ENCODE data around the gene CAMTA1.

The CAMTA1 gene

GRCh38 chr1:7358425-7358824 is 573.2 kb downstream of the CAMTA1 start:
- Histone ChIP-seq H3K27ac (ENCODE audit: low read length) (no peak overlapping the region), H2AFZ (ENCODE audit: low read depth, low read length) (no peak overlapping the region)
- DNase-seq, result no peak

GRCh38 chr1:7360526-7360925 is 575.3 kb downstream of the CAMTA1 start:
- no peaks in the 10 kb centered on the region for H3K9me3 ChIP-seq (ENCODE audit: insufficient read depth, low read length, severe bottlenecking)
- no peak for ATAC-seq (ENCODE audit: insufficient read depth, low read depth)
- H3K4me2 ChIP-seq (ENCODE audit: insufficient read depth, low read length), result no peak overlapping the region
- H3K79me2 ChIP-seq (ENCODE audit: insufficient read depth, low read length), result no peaks in the 10 kb centered on the region
- no peaks in the 10 kb centered on the region for H3K4me1 ChIP-seq (ENCODE audit: insufficient read depth, low read length)
- peaks cover 6% of the 10 kb centered on the region for H3K27me3 ChIP-seq (ENCODE audit: insufficient read depth, low read length, poor library complexity)
- no peak overlapping the region for H2AFZ ChIP-seq (ENCODE audit: low read depth, low read length)
- no peaks in the 10 kb centered on the region for H3K36me3 ChIP-seq (ENCODE audit: insufficient read depth, low read length)
- no peak overlapping the region for H3K27ac ChIP-seq (ENCODE audit: low read length)
- TF ChIP-seq EZH2 (IDR thresholded peaks at IDR 0.05; ENCODE audit: borderline replicate concordance, low read depth, low read length, severe bottlenecking), result no peak
- no peak for TF ChIP-seq CTCF (IDR thresholded peaks at IDR 0.05; ENCODE audit: borderline replicate concordance, extremely low read depth, low read length, poor library complexity, severe bottlenecking)
- no peak overlapping the region for H3K4me3 ChIP-seq (ENCODE audit: low read depth in 1 of 2, low read length in 2 of 2)
- no peak overlapping the region for H3K9ac ChIP-seq (ENCODE audit: low read depth, low read length)
- no peaks in the 10 kb centered on the region for H4K20me1 ChIP-seq (ENCODE audit: insufficient read depth, low read length)
- no peak for DNase-seq

More at GRCh38 chr1:7358425-7358824, 573.2 kb downstream of the CAMTA1 start:
- Histone ChIP-seq H3K4me3 (ENCODE audit: low read depth in 1 of 2, low read length in 2 of 2) (no peak overlapping the region), H3K4me2 (ENCODE audit: insufficient read depth, low read length) (no peak overlapping the region), H3K9ac (ENCODE audit: low read depth, low read length) (no peak overlapping the region), H3K27me3 (ENCODE audit: insufficient read depth, low read length, poor library complexity) (peaks cover 3% of the 10 kb centered on the region), H3K9me3 (ENCODE audit: insufficient read depth, low read length, severe bottlenecking) (no peaks in the 10 kb centered on the region), H3K4me1 (ENCODE audit: insufficient read depth, low read length) (no peaks in the 10 kb centered on the region), H3K79me2 (ENCODE audit: insufficient read depth, low read length) (no peaks in the 10 kb centered on the region), H4K20me1 (ENCODE audit: insufficient read depth, low read length) (no peaks in the 10 kb centered on the region), H3K36me3 (ENCODE audit: insufficient read depth, low read length) (no peaks in the 10 kb centered on the region)
- no peak for ATAC-seq (ENCODE audit: insufficient read depth, low read depth)
- TF ChIP-seq CTCF (IDR thresholded peaks at IDR 0.05; ENCODE audit: borderline replicate concordance, extremely low read depth, low read length, poor library complexity, severe bottlenecking) (no peak), EZH2 (IDR thresholded peaks at IDR 0.05; ENCODE audit: borderline replicate concordance, low read depth, low read length, severe bottlenecking) (no peak)

GRCh38 chr1:7362947-7363346 is 577.7 kb downstream of the CAMTA1 start:
- H4K20me1 ChIP-seq (ENCODE audit: insufficient read depth, low read length), result no peaks in the 10 kb centered on the region
- no peaks in the 10 kb centered on the region for H3K9me3 ChIP-seq (ENCODE audit: insufficient read depth, low read length, severe bottlenecking)
- no peak overlapping the region for H3K4me2 ChIP-seq (ENCODE audit: insufficient read depth, low read length)
- no peak overlapping the region for H3K9ac ChIP-seq (ENCODE audit: low read depth, low read length)
- no peaks in the 10 kb centered on the region for H3K79me2 ChIP-seq (ENCODE audit: insufficient read depth, low read length)
- no peak for DNase-seq
- no peak for ATAC-seq (ENCODE audit: insufficient read depth, low read depth)
- H3K27me3 ChIP-seq (ENCODE audit: insufficient read depth, low read length, poor library complexity), result peaks cover 6% of the 10 kb centered on the region
- H2AFZ ChIP-seq (ENCODE audit: low read depth, low read length), result no peak overlapping the region
- no peaks in the 10 kb centered on the region for H3K36me3 ChIP-seq (ENCODE audit: insufficient read depth, low read length)
- TF ChIP-seq CTCF (IDR thresholded peaks at IDR 0.05; ENCODE audit: borderline replicate concordance, extremely low read depth, low read length, poor library complexity, severe bottlenecking), result no peak
- no peak for TF ChIP-seq EZH2 (IDR thresholded peaks at IDR 0.05; ENCODE audit: borderline replicate concordance, low read depth, low read length, severe bottlenecking)
- H3K27ac ChIP-seq (ENCODE audit: low read length), result no peak overlapping the region
- no peak overlapping the region for H3K4me3 ChIP-seq (ENCODE audit: low read depth in 1 of 2, low read length in 2 of 2)
- no peaks in the 10 kb centered on the region for H3K4me1 ChIP-seq (ENCODE audit: insufficient read depth, low read length)

GRCh38 chr1:7363450-7363849 is 578.2 kb downstream of the CAMTA1 start:
- no peak for ATAC-seq (ENCODE audit: insufficient read depth, low read depth)
- Histone ChIP-seq H3K4me1 (ENCODE audit: insufficient read depth, low read length) (no peaks in the 10 kb centered on the region), H3K36me3 (ENCODE audit: insufficient read depth, low read length) (no peaks in the 10 kb centered on the region), H2AFZ (ENCODE audit: low read depth, low read length) (no peak overlapping the region), H3K4me2 (ENCODE audit: insufficient read depth, low read length) (no peak overlapping the region), H3K27me3 (ENCODE audit: insufficient read depth, low read length, poor library complexity) (peaks cover 6% of the 10 kb centered on the region), H3K27ac (ENCODE audit: low read length) (no peak overlapping the region), H4K20me1 (ENCODE audit: insufficient read depth, low read length) (no peaks in the 10 kb centered on the region), H3K79me2 (ENCODE audit: insufficient read depth, low read length) (no peaks in the 10 kb centered on the region), H3K9ac (ENCODE audit: low read depth, low read length) (no peak overlapping the region), H3K9me3 (ENCODE audit: insufficient read depth, low read length, severe bottlenecking) (no peaks in the 10 kb centered on the region), H3K4me3 (ENCODE audit: low read depth in 1 of 2, low read length in 2 of 2) (no peak overlapping the region)
- DNase-seq, result no peak
- TF ChIP-seq EZH2 (IDR thresholded peaks at IDR 0.05; ENCODE audit: borderline replicate concordance, low read depth, low read length, severe bottlenecking) (no peak), CTCF (IDR thresholded peaks at IDR 0.05; ENCODE audit: borderline replicate concordance, extremely low read depth, low read length, poor library complexity, severe bottlenecking) (no peak)

All from DND-41 (cell line).